Choroid plexus epithelial cell (primary cell): Measurements from ENCODE around the gene LRRC36.

ENCODE experiments used
- DNase-seq: peaks from one replicate; pipeline ENCODE4 v3.0.0-alpha.2; 2010; ENCODE audit warnings: low read depth
- H3K4me3 ChIP-seq: 2 replicates; pipeline ENCODE4 v1.5.1; 2011; ENCODE audit warnings: low read depth, mild to moderate bottlenecking, control low read depth, low read length, moderate library complexity
- CTCF ChIP-seq: conservative IDR thresholded peaks from 2 replicates; pipeline ENCODE4 v1.5.1; 2011; ENCODE audit warnings: low read depth, mild to moderate bottlenecking, control low read depth, inconsistent platforms, low read length, moderate library complexity

LRRC36 gene

GRCh38 chr16:67327743-67328142 is 1.1 kb downstream of the LRRC36 start:
- H3K4me3 ChIP-seq, result no peak overlapping the region
- peak; percentile 11 for DNase-seq
- no peak for TF ChIP-seq CTCF

- no peak for TF ChIP-seq CTCF
- DNase-seq, result peak; percentile 14
- H3K4me3 ChIP-seq, result no peak overlapping the region
Observed at GRCh38 chr16:67329901-67330300, 3.3 kb downstream of the LRRC36 start.

GRCh38 chr16:67333315-67333714 is 6.7 kb downstream of the LRRC36 start:
- TF ChIP-seq CTCF, result no peak
- no peak for DNase-seq
- no peak overlapping the region for H3K4me3 ChIP-seq

- H3K4me3 ChIP-seq, result no peak overlapping the region
- no peak for DNase-seq
- no peak for TF ChIP-seq CTCF
Observed at GRCh38 chr16:67336116-67336515, 9.5 kb downstream of the LRRC36 start.

GRCh38 chr16:67336648-67337047 is 10.0 kb downstream of the LRRC36 start:
- TF ChIP-seq CTCF, result no peak
- H3K4me3 ChIP-seq, result no peak overlapping the region
- DNase-seq, result no peak

- peak; percentile 73 for DNase-seq
- no peak overlapping the region for H3K4me3 ChIP-seq
- peak; percentile 54 for TF ChIP-seq CTCF
Observed at GRCh38 chr16:67339453-67339852, 12.8 kb downstream of the LRRC36 start.

- no peak overlapping the region for H3K4me3 ChIP-seq
- DNase-seq, result no peak
- TF ChIP-seq CTCF, result no peak
Observed at GRCh38 chr16:67341250-67341649, 14.6 kb downstream of the LRRC36 start.
